ENCODE results near the gene CHKA.

Gene CHKA

DNA sequence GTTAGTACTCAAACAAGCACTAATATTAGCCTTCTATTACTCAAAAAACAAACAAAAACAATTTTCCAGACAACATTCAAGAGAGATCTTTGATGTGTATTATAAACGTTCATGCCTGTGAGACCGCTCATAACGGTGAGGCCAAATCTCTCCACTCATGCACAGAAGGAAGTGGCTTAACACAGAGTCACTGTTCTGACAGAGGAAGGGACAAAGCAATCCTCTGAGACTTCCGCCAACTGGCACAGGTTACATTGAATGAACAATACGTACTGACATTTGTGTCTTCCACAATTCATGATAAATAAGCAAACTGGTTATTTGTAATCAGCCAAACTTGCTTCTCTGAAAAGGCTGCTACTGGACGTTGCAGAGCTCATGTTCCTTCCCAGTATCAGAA, 30.5 kb downstream of the CHKA start:
- H3K9ac ChIP-seq (ENCODE audit: low read depth, low read length), result no peak overlapping the region
- TF ChIP-seq EZH2 (IDR thresholded peaks at IDR 0.05; ENCODE audit: borderline replicate concordance, low read depth, low read length, severe bottlenecking), result no peak
- TF ChIP-seq, protein P1, sequence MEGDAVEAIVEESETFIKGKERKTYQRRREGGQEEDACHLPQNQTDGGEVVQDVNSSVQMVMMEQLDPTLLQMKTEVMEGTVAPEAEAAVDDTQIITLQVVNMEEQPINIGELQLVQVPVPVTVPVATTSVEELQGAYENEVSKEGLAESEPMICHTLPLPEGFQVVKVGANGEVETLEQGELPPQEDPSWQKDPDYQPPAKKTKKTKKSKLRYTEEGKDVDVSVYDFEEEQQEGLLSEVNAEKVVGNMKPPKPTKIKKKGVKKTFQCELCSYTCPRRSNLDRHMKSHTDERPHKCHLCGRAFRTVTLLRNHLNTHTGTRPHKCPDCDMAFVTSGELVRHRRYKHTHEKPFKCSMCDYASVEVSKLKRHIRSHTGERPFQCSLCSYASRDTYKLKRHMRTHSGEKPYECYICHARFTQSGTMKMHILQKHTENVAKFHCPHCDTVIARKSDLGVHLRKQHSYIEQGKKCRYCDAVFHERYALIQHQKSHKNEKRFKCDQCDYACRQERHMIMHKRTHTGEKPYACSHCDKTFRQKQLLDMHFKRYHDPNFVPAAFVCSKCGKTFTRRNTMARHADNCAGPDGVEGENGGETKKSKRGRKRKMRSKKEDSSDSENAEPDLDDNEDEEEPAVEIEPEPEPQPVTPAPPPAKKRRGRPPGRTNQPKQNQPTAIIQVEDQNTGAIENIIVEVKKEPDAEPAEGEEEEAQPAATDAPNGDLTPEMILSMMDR (IDR thresholded peaks at IDR 0.05; ENCODE audit: borderline replicate concordance, extremely low read depth, low read length, poor library complexity, severe bottlenecking), result no peak
- H3K4me1 ChIP-seq (ENCODE audit: insufficient read depth, low read length), result no peaks in the 10 kb centered on the region
- DNase-seq, result no peak
- no peak overlapping the region for H3K27ac ChIP-seq (ENCODE audit: low read length)
- H3K4me3 ChIP-seq (ENCODE audit: low read depth in 1 of 2, low read length in 2 of 2), result no peak overlapping the region
- H3K4me2 ChIP-seq (ENCODE audit: insufficient read depth, low read length), result no peak overlapping the region
- peaks cover 4% of the 10 kb centered on the region; the same call in 1 of the 2 replicates for H4K20me1 ChIP-seq (ENCODE audit: insufficient read depth, low read length)
- no peak for ATAC-seq (ENCODE audit: insufficient read depth, low read depth)
- no peaks in the 10 kb centered on the region for H3K27me3 ChIP-seq (ENCODE audit: insufficient read depth, low read length, poor library complexity)
- no peak overlapping the region for H2AFZ ChIP-seq (ENCODE audit: low read depth, low read length)
- H3K79me2 ChIP-seq (ENCODE audit: insufficient read depth, low read length), result no peaks in the 10 kb centered on the region; the same call in 1 of the 2 replicates
- H3K9me3 ChIP-seq (ENCODE audit: insufficient read depth, low read length, severe bottlenecking), result no peaks in the 10 kb centered on the region
- H3K36me3 ChIP-seq (ENCODE audit: insufficient read depth, low read length), result peaks cover 19% of the 10 kb centered on the region; the same call in 1 of the 2 replicates

DNA sequence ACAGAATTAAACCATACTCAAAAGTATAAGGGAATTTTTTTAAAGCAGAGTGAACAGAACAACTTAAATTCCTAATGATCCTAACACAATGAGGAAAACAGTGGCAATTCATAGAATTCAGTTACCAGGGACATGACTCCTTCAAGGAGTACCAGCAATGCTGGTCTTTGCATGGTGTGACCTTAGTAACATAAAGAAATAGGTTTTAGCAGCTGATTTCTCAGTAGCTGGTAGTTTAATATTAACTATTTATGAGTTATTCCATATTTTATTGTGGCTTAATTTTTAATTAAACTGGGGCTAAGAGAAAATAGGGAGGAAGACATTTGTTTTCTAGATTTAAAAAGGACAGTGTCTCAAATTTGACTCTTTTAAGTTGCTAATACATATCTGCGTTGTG, 30.9 kb downstream of the CHKA start:
- Histone ChIP-seq H3K9me3 (ENCODE audit: insufficient read depth, low read length, severe bottlenecking) (no peaks in the 10 kb centered on the region), H3K79me2 (ENCODE audit: insufficient read depth, low read length) (no peaks in the 10 kb centered on the region; the same call in 1 of the 2 replicates), H3K27me3 (ENCODE audit: insufficient read depth, low read length, poor library complexity) (no peaks in the 10 kb centered on the region), H3K4me2 (ENCODE audit: insufficient read depth, low read length) (no peak overlapping the region), H3K27ac (ENCODE audit: low read length) (no peak overlapping the region), H3K36me3 (ENCODE audit: insufficient read depth, low read length) (peaks cover 19% of the 10 kb centered on the region; the same call in 1 of the 2 replicates), H4K20me1 (ENCODE audit: insufficient read depth, low read length) (peaks cover 4% of the 10 kb centered on the region; the same call in 1 of the 2 replicates), H3K4me3 (ENCODE audit: low read depth in 1 of 2, low read length in 2 of 2) (no peak overlapping the region), H3K9ac (ENCODE audit: low read depth, low read length) (no peak overlapping the region), H3K4me1 (ENCODE audit: insufficient read depth, low read length) (no peaks in the 10 kb centered on the region), H2AFZ (ENCODE audit: low read depth, low read length) (no peak overlapping the region)
- no peak for ATAC-seq (ENCODE audit: insufficient read depth, low read depth)
- DNase-seq, result no peak
- no peak for TF ChIP-seq EZH2 (IDR thresholded peaks at IDR 0.05; ENCODE audit: borderline replicate concordance, low read depth, low read length, severe bottlenecking)
- TF ChIP-seq, protein P1 (IDR thresholded peaks at IDR 0.05; ENCODE audit: borderline replicate concordance, extremely low read depth, low read length, poor library complexity, severe bottlenecking), result no peak

DNA sequence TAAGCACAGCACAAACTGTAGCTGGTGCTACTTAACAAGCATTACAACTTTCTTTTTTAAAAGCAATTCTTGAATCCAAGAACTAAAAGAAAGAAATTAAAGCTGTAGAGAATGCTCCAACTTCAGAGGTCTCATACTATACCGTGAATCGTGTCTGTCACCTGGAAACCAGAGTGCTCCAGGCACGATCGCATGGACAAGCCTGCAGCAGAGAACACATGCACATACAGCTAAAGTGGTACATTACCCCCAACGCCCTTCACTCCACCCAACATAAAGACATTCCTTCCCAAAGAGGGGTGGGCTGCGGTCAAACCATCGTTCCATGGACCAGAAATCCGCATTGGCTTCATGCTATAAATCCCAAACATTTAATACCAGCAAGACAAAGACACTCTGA, 31.5 kb downstream of the CHKA start:
- no peak overlapping the region for H3K4me2 ChIP-seq (ENCODE audit: insufficient read depth, low read length)
- no peak overlapping the region for H3K27ac ChIP-seq (ENCODE audit: low read length)
- no peak for ATAC-seq (ENCODE audit: insufficient read depth, low read depth)

More for the DNA sequence above, 31.5 kb downstream of the CHKA start:
- Histone ChIP-seq H3K79me2 (ENCODE audit: insufficient read depth, low read length) (no peaks in the 10 kb centered on the region; the same call in 1 of the 2 replicates), H3K4me3 (ENCODE audit: low read depth in 1 of 2, low read length in 2 of 2) (no peak overlapping the region), H3K36me3 (ENCODE audit: insufficient read depth, low read length) (peaks cover 16% of the 10 kb centered on the region; the same call in 1 of the 2 replicates), H3K27me3 (ENCODE audit: insufficient read depth, low read length, poor library complexity) (no peaks in the 10 kb centered on the region), H3K4me1 (ENCODE audit: insufficient read depth, low read length) (no peaks in the 10 kb centered on the region), H3K9me3 (ENCODE audit: insufficient read depth, low read length, severe bottlenecking) (no peaks in the 10 kb centered on the region), H4K20me1 (ENCODE audit: insufficient read depth, low read length) (peaks cover 4% of the 10 kb centered on the region; the same call in 1 of the 2 replicates), H2AFZ (ENCODE audit: low read depth, low read length) (no peak overlapping the region), H3K9ac (ENCODE audit: low read depth, low read length) (no peak overlapping the region)
- TF ChIP-seq EZH2 (IDR thresholded peaks at IDR 0.05; ENCODE audit: borderline replicate concordance, low read depth, low read length, severe bottlenecking), result no peak
- TF ChIP-seq, protein P1 (IDR thresholded peaks at IDR 0.05; ENCODE audit: borderline replicate concordance, extremely low read depth, low read length, poor library complexity, severe bottlenecking), result no peak
- no peak for DNase-seq

All from DND-41 (cell line).